ENCODE results near the gene TSHZ1.
A peak's percentile ranks its signal among the peaks of the same experiment; 100 is the strongest.

Gene TSHZ1

GRCh38 chr18:75264926-75265597, 54.5 kb downstream of the TSHZ1 start:
- DNase-seq (ENCODE audit: low read depth): peak; percentile 15
- TF ChIP-seq CTCF (conservative IDR thresholded peaks at IDR 0.05; ENCODE audit: control insufficient read depth, insufficient read depth, low read depth, low read length): no peak
- H3K4me3 ChIP-seq (ENCODE audit: control insufficient read depth, low read depth, low read length): no peak overlapping the region

- DNase-seq (ENCODE audit: low read depth): no peak
Observed at GRCh38 chr18:75265872-75266271, 55.3 kb downstream of the TSHZ1 start.

DNA sequence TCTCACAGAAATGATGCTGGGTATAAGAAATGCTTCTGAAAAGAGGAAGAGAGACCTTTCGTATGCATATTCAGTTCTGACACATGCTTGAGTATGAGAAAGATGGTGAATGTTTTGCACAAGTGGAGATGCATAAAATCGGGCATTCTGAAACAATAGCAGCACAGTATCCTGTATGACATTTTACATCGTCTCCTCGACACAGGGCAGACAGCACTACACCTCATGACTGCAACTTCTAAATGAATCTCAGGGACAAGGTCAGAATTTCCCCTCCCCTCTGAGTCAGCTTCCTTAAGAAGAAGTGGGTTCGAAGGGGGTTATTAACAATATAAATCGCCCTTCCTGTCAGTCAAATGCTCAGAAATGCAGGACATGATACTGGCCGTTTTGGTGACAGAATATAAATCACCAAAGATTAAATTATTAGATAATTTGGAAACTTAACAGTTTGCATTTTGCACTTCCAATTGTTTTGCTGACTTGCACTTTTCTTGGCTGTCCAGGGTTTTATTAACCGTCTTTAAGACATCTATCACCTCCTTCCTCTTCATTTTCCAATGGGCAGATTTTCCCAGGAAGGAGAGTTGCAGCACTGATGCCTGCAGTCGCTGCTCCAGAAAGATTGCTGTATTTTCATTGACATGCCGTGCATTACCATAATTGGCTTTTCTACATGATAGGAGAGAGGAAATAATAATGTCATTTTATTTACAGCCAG, 57.2 kb downstream of the TSHZ1 start:
- no peak overlapping the region for H3K4me3 ChIP-seq (ENCODE audit: control insufficient read depth, low read depth, low read length)
- TF ChIP-seq CTCF (conservative IDR thresholded peaks at IDR 0.05; ENCODE audit: control insufficient read depth, insufficient read depth, low read depth, low read length): no peak
- no peak for DNase-seq (ENCODE audit: low read depth)

More at GRCh38 chr18:75265872-75266271, 55.3 kb downstream of the TSHZ1 start:
- no peak overlapping the region for H3K4me3 ChIP-seq (ENCODE audit: control insufficient read depth, low read depth, low read length)
- no peak for TF ChIP-seq CTCF (conservative IDR thresholded peaks at IDR 0.05; ENCODE audit: control insufficient read depth, insufficient read depth, low read depth, low read length)

DNA sequence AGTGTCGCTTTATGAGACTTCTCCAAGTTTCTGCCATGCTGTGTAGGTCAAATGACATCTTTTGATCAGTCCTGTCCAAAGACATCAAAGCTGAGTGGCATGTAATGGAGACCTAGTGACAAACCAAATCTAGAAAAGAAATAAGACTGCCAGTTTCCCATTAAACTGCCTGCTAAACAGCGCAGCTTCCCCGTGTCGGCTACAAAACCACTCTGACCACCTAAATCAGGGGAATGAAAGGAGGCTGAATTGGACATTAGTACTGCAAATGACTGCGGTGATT, 57.7 kb downstream of the TSHZ1 start:
- DNase-seq (ENCODE audit: low read depth): no peak
- TF ChIP-seq CTCF (conservative IDR thresholded peaks at IDR 0.05; ENCODE audit: control insufficient read depth, insufficient read depth, low read depth, low read length): no peak
- no peak overlapping the region for H3K4me3 ChIP-seq (ENCODE audit: control insufficient read depth, low read depth, low read length)

DNA sequence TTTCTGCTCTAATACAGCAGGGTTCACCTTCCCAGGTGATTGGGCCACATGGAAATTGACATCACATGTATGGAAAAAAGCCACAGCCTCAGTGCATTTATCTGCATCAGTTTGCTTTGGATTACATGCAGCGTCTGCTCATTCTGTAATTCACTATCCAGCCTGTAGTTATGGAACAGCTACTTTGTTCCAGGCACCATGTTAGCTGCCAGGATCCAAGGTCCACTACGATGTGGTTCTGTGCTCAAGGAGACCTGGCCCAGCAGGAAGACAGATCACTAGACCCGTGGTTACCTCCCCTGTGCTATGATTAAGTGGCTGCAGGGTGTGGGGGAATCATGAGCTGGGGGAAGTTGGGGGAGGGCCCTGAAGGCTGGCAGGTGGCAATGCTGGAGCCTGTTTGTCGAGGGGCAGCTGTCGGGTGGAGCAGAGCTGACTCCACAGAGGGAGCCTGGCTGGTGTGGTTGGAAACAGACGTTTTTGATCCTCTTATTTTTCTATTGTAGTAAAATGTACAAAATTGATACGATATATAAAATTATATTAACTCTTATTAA, 58.6 kb downstream of the TSHZ1 start:
- no peak for TF ChIP-seq CTCF (conservative IDR thresholded peaks at IDR 0.05; ENCODE audit: control insufficient read depth, insufficient read depth, low read depth, low read length)
- DNase-seq (ENCODE audit: low read depth): no peak
- H3K4me3 ChIP-seq (ENCODE audit: control insufficient read depth, low read depth, low read length): no peak overlapping the region

GRCh38 chr18:75269696-75270095, 59.1 kb downstream of the TSHZ1 start:
- no peak for TF ChIP-seq CTCF (conservative IDR thresholded peaks at IDR 0.05; ENCODE audit: control insufficient read depth, insufficient read depth, low read depth, low read length)
- no peak overlapping the region for H3K4me3 ChIP-seq (ENCODE audit: control insufficient read depth, low read depth, low read length)
- no peak for DNase-seq (ENCODE audit: low read depth)

Measured in fibroblast of mammary gland (primary cell).